H1 (cell line): Measurements from ENCODE around the gene PIGC.

Source experiments
- CHD1 ChIP-seq: IDR thresholded peaks from 2 replicates; pipeline ENCODE4 v1.6.1; 2012; ENCODE audit warnings: low read depth, low read length, improper control_type of control experiment
- EGR1 ChIP-seq: IDR thresholded peaks from 2 replicates; pipeline ENCODE4 v1.6.1; 2011; ENCODE audit warnings: low read depth, low read length, borderline replicate concordance
- FOSL1 ChIP-seq: IDR thresholded peaks from 2 replicates; pipeline ENCODE4 v1.6.1; 2011; ENCODE audit warnings: mild to moderate bottlenecking, low read depth, low read length, moderate library complexity; ENCODE audit not compliant: insufficient read depth
- JUND ChIP-seq: IDR thresholded peaks from 2 replicates; pipeline ENCODE4 v1.6.1; 2011; ENCODE audit warnings: mild to moderate bottlenecking, improper control_type of control experiment, low read length
- POLR2AphosphoS5 ChIP-seq: IDR thresholded peaks from 2 replicates; pipeline ENCODE4 v1.6.1; 2011; ENCODE audit warnings: low read depth, low read length
- RFX5 ChIP-seq: IDR thresholded peaks from 2 replicates; pipeline ENCODE4 v1.6.1; 2011; ENCODE audit warnings: low read depth, low read length, improper control_type of control experiment, borderline replicate concordance
- SIRT6 ChIP-seq: IDR thresholded peaks from one replicate; pipeline ENCODE4 v1.7.1; 2012; ENCODE audit warnings: low read length, inconsistent platforms
- SP1 ChIP-seq: IDR thresholded peaks from 2 replicates; pipeline ENCODE4 v1.6.1; 2011; ENCODE audit warnings: low read depth, low read length
- SP4 ChIP-seq: IDR thresholded peaks from 2 replicates; pipeline ENCODE4 v1.6.1; 2012; ENCODE audit warnings: low read length, inconsistent platforms
- TAF1 ChIP-seq: IDR thresholded peaks from 2 replicates; pipeline ENCODE4 v1.6.1; 2011; ENCODE audit warnings: mild to moderate bottlenecking, low read depth, low read length
- TBP ChIP-seq: IDR thresholded peaks from 2 replicates; pipeline ENCODE4 v1.6.1; 2011; ENCODE audit warnings: low read depth, low read length, improper control_type of control experiment
- ZNF274 ChIP-seq: IDR thresholded peaks from 2 replicates; pipeline ENCODE4 v1.7.0; 2012; ENCODE audit warnings: low read length, borderline replicate concordance; ENCODE audit errors: extremely low read depth
- TF ChIP-seq, protein P1 (sequence below), 3 experiments: IDR thresholded peaks; 1 replicate in 2 of 3; 2 replicates in 1 of 3; pipeline versions ENCODE4 v1.5.1 to v1.6.1; 2011; ENCODE audit warnings: low read length in 3 of 3, mild to moderate bottlenecking in 3 of 3, inconsistent platforms in 2 of 3, low read depth in 1 of 3, moderate library complexity in 1 of 3; ENCODE audit not compliant: insufficient read depth in 1 of 3; ENCODE audit errors: control extremely low read depth in 1 of 3

DNA sequence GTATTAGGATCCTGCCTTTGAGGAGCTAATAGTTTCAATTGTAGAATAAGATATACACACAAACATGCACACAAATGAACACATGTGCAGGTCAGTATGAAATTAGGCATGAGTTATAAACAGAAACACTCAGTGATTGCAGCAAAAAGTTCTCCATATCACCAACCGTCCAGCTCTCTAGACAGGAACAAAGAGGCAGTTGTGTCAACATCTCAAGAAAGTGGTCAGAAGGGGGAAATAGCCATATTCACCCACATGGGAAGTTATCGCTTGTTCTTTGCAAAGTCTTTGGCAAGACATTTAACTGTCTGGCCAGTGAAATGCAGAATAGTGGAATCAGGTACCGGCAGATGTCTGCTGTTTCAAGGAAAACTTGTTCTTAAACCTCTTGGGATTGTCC, 29.4 kb upstream of the PIGC start:
- TF ChIP-seq, protein P1, sequence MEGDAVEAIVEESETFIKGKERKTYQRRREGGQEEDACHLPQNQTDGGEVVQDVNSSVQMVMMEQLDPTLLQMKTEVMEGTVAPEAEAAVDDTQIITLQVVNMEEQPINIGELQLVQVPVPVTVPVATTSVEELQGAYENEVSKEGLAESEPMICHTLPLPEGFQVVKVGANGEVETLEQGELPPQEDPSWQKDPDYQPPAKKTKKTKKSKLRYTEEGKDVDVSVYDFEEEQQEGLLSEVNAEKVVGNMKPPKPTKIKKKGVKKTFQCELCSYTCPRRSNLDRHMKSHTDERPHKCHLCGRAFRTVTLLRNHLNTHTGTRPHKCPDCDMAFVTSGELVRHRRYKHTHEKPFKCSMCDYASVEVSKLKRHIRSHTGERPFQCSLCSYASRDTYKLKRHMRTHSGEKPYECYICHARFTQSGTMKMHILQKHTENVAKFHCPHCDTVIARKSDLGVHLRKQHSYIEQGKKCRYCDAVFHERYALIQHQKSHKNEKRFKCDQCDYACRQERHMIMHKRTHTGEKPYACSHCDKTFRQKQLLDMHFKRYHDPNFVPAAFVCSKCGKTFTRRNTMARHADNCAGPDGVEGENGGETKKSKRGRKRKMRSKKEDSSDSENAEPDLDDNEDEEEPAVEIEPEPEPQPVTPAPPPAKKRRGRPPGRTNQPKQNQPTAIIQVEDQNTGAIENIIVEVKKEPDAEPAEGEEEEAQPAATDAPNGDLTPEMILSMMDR (IDR thresholded peaks at IDR 0.05; ENCODE audit: control extremely low read depth in 1 of 3, insufficient read depth in 1 of 3, low read depth in 1 of 3, low read length in 3 of 3): no peak
- TF ChIP-seq EGR1 (no peak), FOSL1 (no peak), RFX5 (no peak), TBP (no peak), ZNF274 (no peak), JUND (no peak), SP4 (no peak), CHD1 (no peak), POLR2AphosphoS5 (no peak), TAF1 (no peak), SP1 (no peak), SIRT6 (no peak)
